Measurements from ENCODE around the gene ZRANB1. TPM values are rescaled to one million over a fixed set of nuclear protein-coding genes. Genes with fewer than 3 reads are reported as not detected.
"Not testable (repeated sequence)": the region's sequence is repeated elsewhere in the genome, so short reads cannot be mapped to it uniquely, and the experiment has no call there.

Gene ZRANB1
- total and polyA plus RNA-seq, 7 experiments from 2014 or later: 7.3 to 26.4 (median 17.3) TPM

DNA sequence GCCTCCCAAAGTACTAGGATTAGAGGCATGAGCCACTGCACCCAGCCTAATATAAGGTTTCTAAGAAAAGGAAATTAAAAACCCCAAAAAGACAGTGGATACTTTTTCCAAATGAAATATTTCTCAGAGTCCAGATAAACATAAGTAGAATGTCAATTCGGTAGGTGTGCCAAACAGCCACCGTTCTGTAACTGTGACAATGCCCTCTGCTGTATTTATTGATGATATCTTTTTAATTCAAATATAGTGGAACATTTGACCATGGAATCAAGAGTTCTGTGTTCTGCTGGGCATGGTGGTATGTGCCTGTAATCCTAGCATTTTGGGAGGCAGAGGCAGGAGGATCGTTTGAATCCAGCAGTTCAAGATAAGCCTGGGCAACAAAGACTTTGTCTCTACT is 28.8 kb upstream of the ZRANB1 start:
- no peak overlapping the region for H3K27ac Mint-ChIP-seq
- DNase-seq (no peak), ATAC-seq (no peak)
- H3K4me1 ChIP-seq (ENCODE audit: control insufficient read depth in 2 of 2, insufficient read depth in 2 of 2, low read length in 2 of 2): peaks cover 7 to 9% of the 10 kb centered on the region in 2 donors
- no peak overlapping the region for H3K4me3 ChIP-seq (ENCODE audit: low read length)
- H3K36me3 ChIP-seq (ENCODE audit: control insufficient read depth in 2 of 3, insufficient read depth in 3 of 3, low read length in 3 of 3): peaks cover 0 to 7% (median 0%) of the 10 kb centered on the region in 3 experiments
- ChIA-PET CTCF (interaction anchor here (0.6 kb wide), 1 partner anchor 857 kb away, joined by 4 read pairs; no protein-coding TSS in a partner anchor), POLR2A (no interaction called here)
- H3K27me3 Mint-ChIP-seq: peaks cover 0 to 23% (median 0%) of the 10 kb centered on the region in 5 donors
- peaks cover 14 to 29% (median 26%) of the 10 kb centered on the region in 7 donors for H3K4me1 Mint-ChIP-seq
- no peaks in the 10 kb centered on the region for H3K9me3 ChIP-seq (ENCODE audit: control insufficient read depth in 2 of 3, low read length in 3 of 3)
- H3K27ac ChIP-seq (ENCODE audit: low read depth, low read length): no peak overlapping the region
- intact Hi-C loops (cut with micrococcal nuclease): no loop called here
- H3K4me3 Mint-ChIP-seq: no peak overlapping the region
- no peaks in the 10 kb centered on the region for H3K27me3 ChIP-seq (ENCODE audit: control insufficient read depth in 2 of 2, insufficient read depth in 2 of 2, low read length in 2 of 2)
- peaks cover 0 to 4% (median 0%) of the 10 kb centered on the region in 5 donors for H3K36me3 Mint-ChIP-seq
- no peaks in the 10 kb centered on the region for H3K9me3 Mint-ChIP-seq

DNA sequence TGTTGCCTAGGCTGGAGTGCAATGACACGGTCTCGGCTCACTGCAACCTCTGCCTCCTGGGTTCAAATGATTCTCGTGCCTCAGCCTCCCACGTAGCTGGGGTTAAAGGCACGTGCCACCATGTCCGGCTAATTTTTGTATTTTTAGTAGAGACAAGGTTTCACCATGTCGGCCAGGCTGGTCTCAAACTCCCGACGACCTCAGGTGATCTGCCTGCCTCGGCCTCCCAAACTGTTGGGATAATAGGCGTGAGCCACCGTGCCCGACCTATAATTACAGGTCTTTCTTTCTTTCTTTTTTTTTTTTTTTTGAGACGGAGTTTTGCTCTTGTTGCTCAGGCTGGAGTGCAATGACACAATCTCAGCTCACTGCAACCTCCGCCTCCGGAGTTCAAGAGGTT is 27.5 kb upstream of the ZRANB1 start:
- H3K4me3 Mint-ChIP-seq, H3K9me3 Mint-ChIP-seq: not testable (repeated sequence)

DNA sequence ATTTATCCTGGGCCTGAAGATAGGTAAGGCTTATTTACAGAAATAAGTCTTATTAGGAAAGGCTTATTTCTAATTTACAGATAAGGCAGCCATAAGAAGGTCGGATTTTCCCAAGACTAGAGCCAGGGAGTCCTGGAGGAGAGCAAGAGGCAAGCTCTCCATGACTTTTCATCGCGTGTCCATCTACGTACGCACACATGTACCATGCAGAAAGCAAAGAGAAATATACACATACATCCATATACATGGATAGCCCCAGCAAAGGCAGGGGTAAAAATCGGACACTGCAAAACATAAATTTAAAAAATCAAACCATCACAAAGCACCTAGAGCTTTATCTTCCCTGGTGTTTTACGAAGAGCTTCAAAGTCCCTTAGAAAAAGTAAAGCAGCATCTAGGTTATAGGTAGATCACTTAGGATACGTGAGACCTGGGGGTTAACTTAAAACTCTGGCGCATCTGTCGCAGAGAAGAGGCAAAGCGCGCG is 25.8 kb upstream of the ZRANB1 start:
- Mint-ChIP-seq H3K27ac (peak overlapping the region; percentile 89 to 99 (median 94)), H3K4me3 (peak overlapping the region; percentile 79 to 96 (median 90)), H3K27me3 (peaks cover 0 to 15% (median 0%) of the 10 kb centered on the region in 5 donors), H3K36me3 (peaks cover 0 to 10% (median 0%) of the 10 kb centered on the region in 5 donors), H3K4me1 (peaks cover 34 to 54% (median 47%) of the 10 kb centered on the region in 7 donors), H3K9me3 (no peaks in the 10 kb centered on the region)
- POLR2A ChIA-PET: interaction anchor here (0.8 to 2.2 kb wide), 7 partner anchors 18 to 1908 kb away, joined by 3 to 7 read pairs (median 4); partner anchors contain the start of genes ABRAXAS2, ACADSB, IKZF5 and LHPP
- Histone ChIP-seq H3K36me3 (ENCODE audit: control insufficient read depth in 2 of 3, insufficient read depth in 3 of 3, low read length in 3 of 3) (peaks cover 0 to 7% (median 0%) of the 10 kb centered on the region in 3 experiments), H3K4me3 (ENCODE audit: low read length) (peak overlapping the region; percentile 78), H3K4me1 (ENCODE audit: control insufficient read depth in 2 of 2, insufficient read depth in 2 of 2, low read length in 2 of 2) (peaks cover 15 to 17% of the 10 kb centered on the region in 2 donors), H3K27ac (ENCODE audit: low read depth, low read length) (peak overlapping the region; percentile 98), H3K27me3 (ENCODE audit: control insufficient read depth in 2 of 2, insufficient read depth in 2 of 2, low read length in 2 of 2) (no peaks in the 10 kb centered on the region), H3K9me3 (ENCODE audit: control insufficient read depth in 2 of 3, low read length in 3 of 3) (no peaks in the 10 kb centered on the region)
- intact Hi-C loops (cut with micrococcal nuclease): loop anchor here (1.0 to 5.0 kb wide), 19 partner anchors 51 to 1964 kb away; partner anchors contain the start of genes ABRAXAS2 (in 2 of the 2), BCCIP (in 2 of the 2), EDRF1 (in 2 of the 2) and LHPP (in 2 of the 2)
- CTCF ChIA-PET: interaction anchor here (0.5 kb wide), 1 partner anchor 124 kb away, joined by 3 read pairs; no protein-coding TSS in a partner anchor
- no peak for ATAC-seq
- DNase-seq: no peak

More for the DNA sequence above, 27.5 kb upstream of the ZRANB1 start:
- H3K27me3 ChIP-seq (ENCODE audit: control insufficient read depth in 2 of 2, insufficient read depth in 2 of 2, low read length in 2 of 2); ATAC-seq; H3K9me3 ChIP-seq (ENCODE audit: control insufficient read depth in 2 of 3, low read length in 3 of 3); H3K27ac Mint-ChIP-seq; CTCF ChIA-PET; POLR2A ChIA-PET; H3K36me3 ChIP-seq (ENCODE audit: control insufficient read depth in 2 of 3, insufficient read depth in 3 of 3, low read length in 3 of 3); DNase-seq; intact Hi-C loops (cut with micrococcal nuclease); H3K4me3 ChIP-seq (ENCODE audit: low read length); H3K36me3 Mint-ChIP-seq; H3K27ac ChIP-seq (ENCODE audit: low read depth, low read length): not testable (repeated sequence)
- Mint-ChIP-seq H3K27me3 (peaks cover 0 to 21% (median 0%) of the 10 kb centered on the region in 5 donors), H3K4me1 (peaks cover 22 to 39% (median 36%) of the 10 kb centered on the region in 7 donors)
- H3K4me1 ChIP-seq (ENCODE audit: control insufficient read depth in 2 of 2, insufficient read depth in 2 of 2, low read length in 2 of 2): peaks cover 15 to 17% of the 10 kb centered on the region in 2 donors

DNA sequence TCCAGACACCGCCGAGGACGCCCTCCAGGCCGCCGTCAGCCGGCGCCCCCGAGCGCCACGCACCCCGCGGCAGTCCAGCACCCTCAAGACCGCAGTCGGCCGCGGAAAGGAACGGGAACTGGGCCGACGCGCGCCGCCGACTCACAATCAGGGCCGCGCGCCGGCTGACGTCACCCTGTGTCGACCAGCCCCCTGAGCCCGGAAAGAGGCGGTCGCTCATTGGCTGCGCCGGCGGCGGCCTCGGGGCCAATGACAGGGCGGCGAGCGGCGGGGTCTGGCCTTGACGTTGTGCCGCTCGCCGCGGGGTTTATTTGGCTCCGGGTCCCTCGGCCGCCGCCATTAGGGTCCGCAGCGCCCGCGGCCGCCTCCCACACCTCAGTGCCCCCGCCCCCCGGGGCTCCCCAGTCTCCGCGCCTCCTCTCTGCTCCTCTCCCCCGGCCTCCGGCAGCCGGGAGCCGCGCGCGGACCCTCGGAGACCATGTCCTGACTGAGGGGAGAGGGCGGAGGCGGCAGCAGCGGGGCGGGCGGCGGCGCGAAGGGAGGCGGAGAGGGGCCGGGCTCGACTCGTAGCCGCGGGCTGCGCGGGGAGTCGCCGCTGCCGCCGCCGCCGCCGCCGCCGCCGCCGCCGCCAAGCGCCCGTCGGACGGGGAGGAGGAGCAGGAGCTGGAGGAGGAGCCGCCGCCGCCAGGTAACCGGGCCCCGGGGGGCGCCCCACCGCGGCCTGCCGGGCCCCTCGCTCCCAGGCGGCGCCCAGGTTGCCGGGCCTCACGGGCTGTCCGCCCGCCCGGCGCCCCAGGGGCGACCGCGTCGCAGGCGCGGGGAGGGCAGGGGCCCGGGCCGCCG is 25.1 kb upstream of the ZRANB1 start:
- H3K4me3 ChIP-seq (ENCODE audit: low read length): peak overlapping the region; percentile 97
- no peaks in the 10 kb centered on the region for H3K27me3 ChIP-seq (ENCODE audit: control insufficient read depth in 2 of 2, insufficient read depth in 2 of 2, low read length in 2 of 2)
- Mint-ChIP-seq H3K4me3 (peak overlapping the region; percentile 86 to 99 (median 94)), H3K27ac (peak overlapping the region; percentile 89 to 99 (median 94)), H3K4me1 (peaks cover 30 to 49% (median 44%) of the 10 kb centered on the region in 7 donors), H3K27me3 (peaks cover 0 to 8% (median 0%) of the 10 kb centered on the region in 5 donors), H3K36me3 (peaks cover 0 to 10% (median 0%) of the 10 kb centered on the region in 5 donors), H3K9me3 (no peaks in the 10 kb centered on the region)
- CTCF ChIA-PET: no interaction called here
- H3K9me3 ChIP-seq (ENCODE audit: control insufficient read depth in 2 of 3, low read length in 3 of 3): no peaks in the 10 kb centered on the region
- peak; percentile 95 for ATAC-seq
- intact Hi-C loops (cut with micrococcal nuclease): loop anchor here (1.0 to 5.0 kb wide), 19 partner anchors 50 to 1965 kb away; partner anchors contain the start of genes ABRAXAS2 (in 2 of the 2), BCCIP (in 2 of the 2), EDRF1 (in 2 of the 2) and LHPP (in 2 of the 2)
- H3K36me3 ChIP-seq (ENCODE audit: control insufficient read depth in 2 of 3, insufficient read depth in 3 of 3, low read length in 3 of 3): peaks cover 0 to 7% (median 0%) of the 10 kb centered on the region in 3 experiments
- peak; percentile 93 to 97 (median 96) for DNase-seq
- peak overlapping the region; percentile 98 for H3K27ac ChIP-seq (ENCODE audit: low read depth, low read length)
- H3K4me1 ChIP-seq (ENCODE audit: control insufficient read depth in 2 of 2, insufficient read depth in 2 of 2, low read length in 2 of 2): peaks cover 15 to 17% of the 10 kb centered on the region in 2 donors
- POLR2A ChIA-PET: interaction anchor here (0.7 to 2.2 kb wide), 7 partner anchors 10 to 906 kb away, joined by 3 to 7 read pairs (median 3); partner anchors contain the start of genes ABRAXAS2, BCCIP, LHPP and UROS

- peaks cover 0 to 2% (median 0%) of the 10 kb centered on the region in 5 donors for H3K27me3 Mint-ChIP-seq
- Histone ChIP-seq H3K4me1 (ENCODE audit: control insufficient read depth in 2 of 2, insufficient read depth in 2 of 2, low read length in 2 of 2) (peaks cover 15 to 17% of the 10 kb centered on the region in 2 donors), H3K27ac (ENCODE audit: low read depth, low read length) (peak overlapping the region; percentile 98), H3K4me3 (ENCODE audit: low read length) (peak overlapping the region; percentile 97), H3K9me3 (ENCODE audit: control insufficient read depth in 2 of 3, low read length in 3 of 3) (no peaks in the 10 kb centered on the region), H3K27me3 (ENCODE audit: control insufficient read depth in 2 of 2, insufficient read depth in 2 of 2, low read length in 2 of 2) (no peaks in the 10 kb centered on the region), H3K36me3 (ENCODE audit: control insufficient read depth in 2 of 3, insufficient read depth in 3 of 3, low read length in 3 of 3) (peaks cover 0 to 8% (median 0%) of the 10 kb centered on the region in 3 experiments)
- H3K4me3 Mint-ChIP-seq: peak overlapping the region; percentile 92 to 99 (median 95)
- peaks cover 0 to 10% (median 0%) of the 10 kb centered on the region in 5 donors for H3K36me3 Mint-ChIP-seq
- DNase-seq (peak in 8 of 9 donors; percentile 16 to 58 (median 38)), ATAC-seq (no peak)
- intact Hi-C loops (cut with micrococcal nuclease): loop anchor here (2.0 to 5.0 kb wide), 10 partner anchors 50 to 1965 kb away; partner anchors contain the start of genes BCCIP (in 2 of the 2), UROS (in 2 of the 2), ABRAXAS2 (in 1 of the 2) and ACADSB (in 1 of the 2)
- CTCF ChIA-PET: no interaction called here
- H3K9me3 Mint-ChIP-seq: no peaks in the 10 kb centered on the region
- peak overlapping the region; percentile 90 to 98 (median 94) for H3K27ac Mint-ChIP-seq
- POLR2A ChIA-PET: interaction anchor here (0.7 to 2.2 kb wide), 4 partner anchors 9 to 905 kb away, joined by 3 to 7 read pairs (median 3); partner anchors contain the start of genes BCCIP, LHPP and UROS
- peaks cover 29 to 48% (median 39%) of the 10 kb centered on the region in 7 donors for H3K4me1 Mint-ChIP-seq
Measured at GRCh38 chr10:124917428-124918190, 24.3 kb upstream of the ZRANB1 start.
